Coronary artery (tissue), 2 donors: ENCODE data around the gene KIAA0040.

Experiments used
- DNase-seq: peaks from one replicate; pipeline ENCODE4 v3.0.0-alpha.2; 2017; ENCODE audit warnings: low spot score
- H3K27ac ChIP-seq, 2 donors: fragments of 200-600 bp; sonication (generic); one replicate each; pipeline ENCODE4 v1.5.1; 2016 to 2019
- H3K4me3 ChIP-seq: fragments of 200-600 bp; sonication (generic); 2 replicates; pipeline ENCODE4 v1.5.1; 2016; ENCODE audit warnings: mild to moderate bottlenecking, moderate library complexity
- TF ChIP-seq, protein P1 (sequence below): fragments of 200-600 bp; sonication (generic); IDR thresholded peaks from one replicate; pipeline ENCODE4 v1.5.1; 2019; ENCODE audit warnings: antibody characterized with exemption

The KIAA0040 gene

DNA sequence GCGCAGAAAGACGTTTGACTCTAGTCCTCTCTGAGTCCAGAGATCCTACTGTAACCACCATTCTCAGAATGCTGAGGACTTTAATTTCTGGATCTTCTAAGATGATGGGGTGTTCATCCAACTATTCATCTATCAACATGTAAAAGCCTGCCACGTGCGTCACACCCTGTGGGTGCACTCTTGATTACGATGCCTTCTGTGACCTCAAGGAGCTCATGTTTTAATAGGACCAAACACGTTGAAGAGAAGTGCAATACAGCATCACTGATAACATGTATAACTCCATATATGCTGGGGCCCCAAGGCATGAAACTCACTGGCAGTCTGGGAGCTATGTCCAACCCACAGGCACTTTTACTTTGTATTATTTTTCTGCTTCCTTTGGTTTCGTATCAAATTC, 19.0 kb downstream of the KIAA0040 start:
- Histone ChIP-seq H3K4me3 (no peak overlapping the region), H3K27ac (no peak overlapping the region)
- DNase-seq, result no peak
- TF ChIP-seq, protein P1, sequence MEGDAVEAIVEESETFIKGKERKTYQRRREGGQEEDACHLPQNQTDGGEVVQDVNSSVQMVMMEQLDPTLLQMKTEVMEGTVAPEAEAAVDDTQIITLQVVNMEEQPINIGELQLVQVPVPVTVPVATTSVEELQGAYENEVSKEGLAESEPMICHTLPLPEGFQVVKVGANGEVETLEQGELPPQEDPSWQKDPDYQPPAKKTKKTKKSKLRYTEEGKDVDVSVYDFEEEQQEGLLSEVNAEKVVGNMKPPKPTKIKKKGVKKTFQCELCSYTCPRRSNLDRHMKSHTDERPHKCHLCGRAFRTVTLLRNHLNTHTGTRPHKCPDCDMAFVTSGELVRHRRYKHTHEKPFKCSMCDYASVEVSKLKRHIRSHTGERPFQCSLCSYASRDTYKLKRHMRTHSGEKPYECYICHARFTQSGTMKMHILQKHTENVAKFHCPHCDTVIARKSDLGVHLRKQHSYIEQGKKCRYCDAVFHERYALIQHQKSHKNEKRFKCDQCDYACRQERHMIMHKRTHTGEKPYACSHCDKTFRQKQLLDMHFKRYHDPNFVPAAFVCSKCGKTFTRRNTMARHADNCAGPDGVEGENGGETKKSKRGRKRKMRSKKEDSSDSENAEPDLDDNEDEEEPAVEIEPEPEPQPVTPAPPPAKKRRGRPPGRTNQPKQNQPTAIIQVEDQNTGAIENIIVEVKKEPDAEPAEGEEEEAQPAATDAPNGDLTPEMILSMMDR, result no peak

DNA sequence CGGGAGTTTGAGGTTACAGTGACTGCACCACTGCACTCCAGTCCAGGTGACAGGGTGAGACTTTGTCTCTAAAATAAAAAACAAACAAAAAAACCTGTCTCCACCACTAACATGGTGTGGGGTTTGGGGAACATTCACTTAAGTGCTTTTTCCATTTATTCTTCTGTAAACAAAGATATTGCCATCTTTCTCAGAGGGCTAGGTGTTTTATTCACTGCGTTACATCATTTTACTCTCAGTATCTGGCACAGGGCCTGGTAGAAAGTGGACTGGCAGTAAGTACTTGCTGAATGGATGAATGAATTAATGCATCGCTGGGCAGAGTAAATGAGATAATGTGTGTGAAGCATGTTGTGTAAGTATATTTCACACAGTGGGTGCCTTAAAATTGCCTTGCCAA, 20.1 kb downstream of the KIAA0040 start:
- Histone ChIP-seq H3K4me3 (no peak overlapping the region), H3K27ac (no peak overlapping the region)
- no peak for DNase-seq
- TF ChIP-seq, protein P1, result no peak

DNA sequence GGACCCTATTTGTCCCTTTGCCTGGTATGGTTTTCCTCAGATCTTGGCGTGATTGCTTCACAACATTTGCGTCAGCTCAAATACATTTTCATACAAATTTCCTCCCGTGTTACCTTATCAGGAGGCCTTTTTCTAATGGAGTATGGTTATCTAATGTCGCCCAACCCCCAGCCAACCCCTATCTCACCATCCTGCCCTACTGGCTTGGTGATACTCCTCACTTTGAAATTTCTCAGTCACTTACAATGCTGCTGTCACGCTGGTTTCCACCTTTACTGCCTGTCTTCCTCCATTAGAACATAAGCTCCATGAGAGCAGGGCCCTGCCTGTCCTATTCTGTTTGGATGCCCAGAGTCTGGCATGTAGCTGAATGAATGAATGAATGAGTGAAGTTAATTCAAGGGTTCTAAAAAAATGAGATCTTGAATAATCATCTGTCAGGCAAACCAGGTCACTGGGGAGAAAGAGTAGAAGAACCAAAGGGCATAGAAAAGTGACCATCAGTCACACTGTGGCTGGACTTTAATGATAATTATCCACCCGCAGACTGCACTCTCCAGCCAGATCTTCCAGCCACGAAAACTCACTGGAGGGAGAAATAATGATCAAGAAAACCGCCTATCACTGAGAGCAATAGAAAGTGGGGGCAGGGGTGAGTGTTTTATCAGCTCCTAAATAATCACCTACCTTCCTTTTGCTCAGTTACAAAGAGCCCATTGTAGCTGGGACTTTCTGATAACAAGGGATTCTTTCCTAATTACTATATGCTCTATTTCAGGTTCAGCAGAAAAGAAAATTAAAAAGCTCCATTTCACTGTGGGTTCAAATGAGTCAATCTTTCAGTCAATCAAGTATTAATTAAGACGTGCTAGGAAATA, 21.3 kb downstream of the KIAA0040 start:
- no peak overlapping the region for H3K27ac ChIP-seq
- DNase-seq, result no peak
- H3K4me3 ChIP-seq, result no peak overlapping the region
- TF ChIP-seq, protein P1, result no peak

DNA sequence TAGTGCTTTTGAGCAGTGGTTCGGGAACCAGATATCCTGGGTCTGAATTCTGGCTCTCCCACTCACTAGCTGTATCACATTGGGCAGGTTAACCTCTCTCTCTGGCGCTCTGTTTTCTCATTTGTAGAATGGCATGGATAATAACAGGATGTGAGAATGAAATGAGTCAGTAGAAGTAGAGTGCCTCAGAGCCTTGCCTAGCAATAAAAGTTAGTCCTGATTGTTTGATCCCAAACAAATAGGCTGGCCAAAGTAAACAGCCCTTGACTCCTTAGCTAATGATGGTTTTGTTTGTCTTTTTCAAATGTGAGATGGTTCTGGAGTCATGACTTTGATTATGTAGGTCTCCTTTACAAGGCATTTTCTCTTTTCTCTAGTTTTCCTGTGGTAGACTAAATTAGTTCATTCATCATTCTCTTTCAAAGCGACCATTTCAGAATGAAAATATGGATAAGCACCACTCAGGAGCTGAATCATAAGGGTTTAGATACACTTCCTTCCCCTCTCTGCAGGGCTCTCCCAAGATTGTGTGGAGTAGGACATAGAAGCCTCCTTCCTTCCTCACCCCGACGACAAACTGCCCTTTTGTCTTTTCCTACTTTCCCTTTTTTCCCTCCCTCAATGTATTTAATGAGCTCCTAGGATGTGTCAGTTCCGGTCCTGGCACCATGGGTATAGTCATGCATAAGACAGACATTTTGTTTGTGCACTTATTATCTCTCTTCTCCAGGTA, 23.1 kb downstream of the KIAA0040 start:
- no peak overlapping the region for H3K27ac ChIP-seq
- no peak overlapping the region for H3K4me3 ChIP-seq
- no peak for DNase-seq
- TF ChIP-seq, protein P1, result no peak

DNA sequence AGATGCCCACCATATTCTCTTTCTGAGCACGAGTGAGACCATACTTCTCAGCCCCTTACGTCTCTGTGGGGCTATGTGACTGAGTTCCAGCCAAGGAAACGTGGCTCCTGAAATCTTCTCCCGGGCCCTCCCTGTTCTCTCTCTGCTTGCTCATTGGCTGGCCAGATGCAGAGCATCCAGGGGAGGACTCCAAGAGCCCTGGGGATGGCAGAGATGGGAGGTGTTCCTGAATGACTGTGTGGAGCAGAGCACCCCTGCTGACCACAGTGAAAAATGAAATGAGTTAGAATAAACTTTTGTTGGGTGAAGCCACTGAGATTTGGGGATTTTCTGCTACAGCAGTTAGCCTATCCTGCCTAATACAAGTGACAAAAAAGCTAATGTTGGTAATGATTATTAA, 23.8 kb downstream of the KIAA0040 start:
- Histone ChIP-seq H3K4me3 (no peak overlapping the region), H3K27ac (no peak overlapping the region)
- no peak for DNase-seq
- TF ChIP-seq, protein P1, result no peak

DNA sequence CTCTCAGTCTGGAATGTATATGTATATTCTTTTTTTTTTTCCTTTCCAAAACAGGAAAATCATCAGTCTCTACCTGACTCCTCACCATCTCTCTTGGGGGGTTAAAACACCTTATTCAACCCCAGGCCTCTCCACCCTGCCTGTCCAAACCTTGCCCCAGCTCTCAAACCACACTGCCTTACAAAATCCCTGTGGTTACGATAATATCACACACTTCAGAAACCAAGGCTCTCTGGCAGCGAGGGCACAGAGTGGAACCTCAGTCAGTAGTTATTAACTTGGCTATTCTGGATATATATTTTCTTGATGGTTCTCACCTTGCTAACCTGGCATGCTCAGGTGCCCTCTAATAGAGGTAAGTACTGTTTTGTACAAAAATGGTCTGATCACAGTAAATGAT, 24.7 kb downstream of the KIAA0040 start:
- Histone ChIP-seq H3K4me3 (no peak overlapping the region), H3K27ac (no peak overlapping the region)
- DNase-seq, result no peak
- TF ChIP-seq, protein P1, result no peak

DNA sequence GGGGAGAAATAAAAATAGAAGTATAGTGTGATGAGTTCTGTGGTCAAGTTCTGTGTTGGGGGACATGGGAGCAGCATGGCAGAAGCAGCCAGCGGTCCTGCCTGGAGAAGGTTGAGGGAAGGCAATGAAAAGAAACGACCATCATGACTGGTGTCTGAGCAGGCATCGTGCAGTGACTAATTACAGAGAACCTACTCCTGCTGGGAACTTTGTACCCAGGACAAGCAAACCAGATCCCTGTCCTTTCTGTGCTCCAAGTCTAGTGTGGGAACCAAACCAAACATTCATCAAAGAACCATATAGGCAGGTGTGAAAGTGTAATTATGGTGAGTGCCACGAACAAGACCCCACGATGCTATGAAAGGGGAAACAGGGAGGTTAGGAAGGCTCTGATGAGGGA, 25.8 kb downstream of the KIAA0040 start:
- H3K27ac ChIP-seq, result no peak overlapping the region
- H3K4me3 ChIP-seq, result no peak overlapping the region
- no peak for DNase-seq
- TF ChIP-seq, protein P1, result no peak
